Measurements from ENCODE around the gene CBL. TPM values are rescaled to one million over a fixed set of nuclear protein-coding genes. Genes with fewer than 3 reads are reported as not detected.

Gene CBL
- total and polyA plus RNA-seq, 10 of the 15 experiments (the other 5 are each of a cell fraction or from before 2014, with no cell fraction given) = 3.9 to 27.1 (median 9.5) TPM

GRCh38 chr11:119172513-119172912, 33.6 kb upstream of the CBL start:
- H3K36me3 ChIP-seq (ENCODE audit: control insufficient read depth in 2 of 2, insufficient read depth in 2 of 2, low read length in 1 of 2) = peaks cover 0 to 2% of the 10 kb centered on the region in 2 experiments; a peak in 1 of 4 replicates
- no peak overlapping the region for H3K9ac ChIP-seq (ENCODE audit: control insufficient read depth, insufficient read depth, low read length)
- H3K27me3 ChIP-seq (replicated peaks in 1 of 2; ENCODE audit: control insufficient read depth in 2 of 2, insufficient read depth in 2 of 2, low read length in 1 of 2) = no peaks in the 10 kb centered on the region
- TF ChIP-seq E2F4 (IDR thresholded peaks at IDR 0.05; ENCODE audit: low read depth, low read length) = no peak
- TF ChIP-seq SUPT20H (IDR thresholded peaks at IDR 0.05; ENCODE audit: borderline replicate concordance, control insufficient read depth, low read depth, low read length) = no peak
- TF ChIP-seq SIN3A (IDR thresholded peaks at IDR 0.05; ENCODE audit: low read depth, low read length) = no peak
- no peak for TF ChIP-seq HSF1 (IDR thresholded peaks at IDR 0.05; ENCODE audit: low read depth, low read length)
- TF ChIP-seq NFYA (IDR thresholded peaks at IDR 0.05; ENCODE audit: borderline replicate concordance, low read depth, low read length) = no peak
- TF ChIP-seq CREB1 (IDR thresholded peaks at IDR 0.05; ENCODE audit: low read depth) = no peak
- no peak for TF ChIP-seq RCOR1 (conservative IDR thresholded peaks at IDR 0.05; ENCODE audit: low read depth, low read length)
- TF ChIP-seq MXI1 (IDR thresholded peaks at IDR 0.05; ENCODE audit: low read depth, low read length) = no peak
- no peak for TF ChIP-seq MLLT1 (IDR thresholded peaks at IDR 0.05)
- TF ChIP-seq POLR2AphosphoS5 (IDR thresholded peaks at IDR 0.05; ENCODE audit: low read length) = no peak
- no peak for TF ChIP-seq IRF5 (IDR thresholded peaks at IDR 0.05; ENCODE audit: borderline replicate concordance)
- TF ChIP-seq RUNX3 (IDR thresholded peaks at IDR 0.05; ENCODE audit: low read length) = no peak
- TF ChIP-seq FOXK2 (IDR thresholded peaks at IDR 0.05) = no peak
- no peak for TF ChIP-seq RAD51 (IDR thresholded peaks at IDR 0.05)
- no peak for TF ChIP-seq SPI1 (IDR thresholded peaks at IDR 0.05; ENCODE audit: borderline replicate concordance, insufficient read depth, low read depth, low read length)
- TF ChIP-seq BCL11A (IDR thresholded peaks at IDR 0.05; ENCODE audit: low read depth, low read length) = no peak
- no peak for TF ChIP-seq BHLHE40 (IDR thresholded peaks at IDR 0.05; ENCODE audit: borderline replicate concordance in 1 of 2, low read depth in 2 of 2, low read length in 1 of 2)
- TF ChIP-seq NBN (IDR thresholded peaks at IDR 0.05) = no peak
- RAD21 ChIA-PET (ENCODE audit: unreplicated experiment) = no interaction called here
- H3K4me1 ChIP-seq (ENCODE audit: control insufficient read depth, insufficient read depth, low read length) = peaks cover 4% of the 10 kb centered on the region; the same call in 1 of the 2 replicates
- 81% methylated on average over 2 of the region's 2 CpGs for WGBS (ENCODE audit: insufficient coverage, insufficient replicate concordance, low lambda C conversion rate, missing lambda C conversion rate)
- BruUV-seq (replicated peaks) = no TSS peak
- no peak overlapping the region for H2AFZ ChIP-seq (ENCODE audit: control insufficient read depth, low read depth, low read length)
- H3K4me2 ChIP-seq (ENCODE audit: control insufficient read depth, insufficient read depth) = no peak overlapping the region
- H4K20me1 ChIP-seq (ENCODE audit: control insufficient read depth, insufficient read depth) = no peaks in the 10 kb centered on the region
- DNase-seq (ENCODE audit: low read depth, low spot score) (no peak), FAIRE-seq (no peak), ATAC-seq (no peak)
- CTCF ChIA-PET = interaction anchor here (1.4 to 2.1 kb wide), 2 partner anchors 19 to 33 kb away, joined by 3 to 4 read pairs; no protein-coding TSS in a partner anchor
- SMC1A ChIA-PET (ENCODE audit: uncharacterized antibody, unreplicated experiment) = interaction anchor here (1.1 kb wide), 1 partner anchor 63 kb away, joined by 3 read pairs; no protein-coding TSS in a partner anchor
- in situ Hi-C loops (cut with MboI) (no loop called here), intact Hi-C loops (cut with micrococcal nuclease; ENCODE audit: unreplicated experiment) (no loop called here)
- H3K4me3 ChIP-seq = no peak overlapping the region
- POLR2A ChIA-PET = no interaction called here
- no peak overlapping the region for H3K27ac ChIP-seq (ENCODE audit: control insufficient read depth, insufficient read depth)
- peaks cover 2% of the 10 kb centered on the region; the same call in 1 of the 2 replicates for H3K79me2 ChIP-seq (ENCODE audit: control insufficient read depth, insufficient read depth, low read length)
- no peaks in the 10 kb centered on the region for H3K9me3 ChIP-seq (replicated peaks; ENCODE audit: control insufficient read depth, insufficient read depth, low read length)

Measured in GM12878 (cell line).